Ishikawa (cell line): ENCODE data around the gene NEDD4L.

ENCODE experiments used
- CEBPB ChIP-seq: IDR thresholded peaks from 2 replicates; pipeline ENCODE4 v1.6.1; 2012
- CREB1 ChIP-seq: IDR thresholded peaks from 2 replicates; pipeline ENCODE4 v1.6.1; 2012; ENCODE audit warnings: low read depth
- EGR1 ChIP-seq: IDR thresholded peaks from 2 replicates; pipeline ENCODE4 v1.6.1; 2012
- EP300 ChIP-seq: IDR thresholded peaks from 2 replicates; pipeline ENCODE4 v1.6.1; 2012; ENCODE audit warnings: borderline replicate concordance
- FOXM1 ChIP-seq: IDR thresholded peaks from 2 replicates; pipeline ENCODE4 v1.6.1; 2012; ENCODE audit warnings: low read depth, borderline replicate concordance
- MAX ChIP-seq: IDR thresholded peaks from 2 replicates; pipeline ENCODE4 v1.6.1; 2012
- NFIC ChIP-seq: IDR thresholded peaks from 2 replicates; pipeline ENCODE4 v1.6.1; 2012
- RAD21 ChIP-seq: IDR thresholded peaks from 2 replicates; pipeline ENCODE4 v1.6.1; 2012; ENCODE audit warnings: low read depth
- REST ChIP-seq: IDR thresholded peaks from 2 replicates; pipeline ENCODE4 v1.6.1; 2012; ENCODE audit warnings: low read depth, mild to moderate bottlenecking
- TAF1 ChIP-seq: IDR thresholded peaks from 2 replicates; pipeline ENCODE4 v1.6.1; 2012; ENCODE audit warnings: low read depth, mild to moderate bottlenecking
- TCF12 ChIP-seq: IDR thresholded peaks from 2 replicates; pipeline ENCODE4 v1.6.1; 2012; ENCODE audit warnings: low read depth
- TEAD4 ChIP-seq: IDR thresholded peaks from 2 replicates; pipeline ENCODE4 v1.6.1; 2012
- USF1 ChIP-seq: IDR thresholded peaks from 2 replicates; pipeline ENCODE4 v1.6.1; 2012
- ZBTB7A ChIP-seq: IDR thresholded peaks from 2 replicates; pipeline ENCODE4 v1.6.1; 2012; ENCODE audit warnings: low read depth

The NEDD4L gene

GRCh38 chr18:58144671-58145285, 100.8 kb downstream of the NEDD4L start:
- no peak for TF ChIP-seq FOXM1
- no peak for TF ChIP-seq CREB1
- no peak for TF ChIP-seq REST
- no peak for TF ChIP-seq NFIC
- TF ChIP-seq ZBTB7A: no peak
- no peak for TF ChIP-seq RAD21

GRCh38 chr18:58146099-58146498, 102.1 kb downstream of the NEDD4L start:
- TF ChIP-seq ZBTB7A: no peak
- no peak for TF ChIP-seq CREB1
- TF ChIP-seq EP300: no peak
- TF ChIP-seq TEAD4: no peak
- TF ChIP-seq TCF12: no peak

GRCh38 chr18:58148954-58149471, 105.0 kb downstream of the NEDD4L start:
- TF ChIP-seq EP300 (no peak), FOXM1 (no peak)

- no peak for TF ChIP-seq MAX
- no peak for TF ChIP-seq USF1
- no peak for TF ChIP-seq TEAD4
- no peak for TF ChIP-seq EGR1
- TF ChIP-seq CEBPB: no peak
- TF ChIP-seq REST: no peak
- TF ChIP-seq NFIC: no peak
- no peak for TF ChIP-seq ZBTB7A
- no peak for TF ChIP-seq RAD21
- TF ChIP-seq TCF12: no peak
- no peak for TF ChIP-seq CREB1
- TF ChIP-seq EP300: no peak
Observed at GRCh38 chr18:58150772-58151171, 106.7 kb downstream of the NEDD4L start.

- no peak for TF ChIP-seq USF1
- no peak for TF ChIP-seq CREB1
- TF ChIP-seq RAD21: no peak
Observed at GRCh38 chr18:58152216-58152615, 108.2 kb downstream of the NEDD4L start.

GRCh38 chr18:58152891-58153290, 108.9 kb downstream of the NEDD4L start:
- TF ChIP-seq CEBPB (no peak), TEAD4 (no peak), USF1 (no peak), CREB1 (no peak), MAX (no peak), TAF1 (no peak), FOXM1 (no peak), NFIC (no peak), RAD21 (no peak), REST (no peak)
